SK-N-SH treated with all-trans-retinoic acid at 6 μM for 48 hours (cell line): Measurements from ENCODE around the gene SDC3.

Source experiments
- ARNTL ChIP-seq: fragments of 450-650 bp; formaldehyde crosslinking; IDR thresholded peaks from 2 replicates; pipeline ENCODE4 v1.5.0; 2020; ENCODE audit warnings: low read depth, mild to moderate bottlenecking, moderate library complexity, borderline replicate concordance
- CREB5 ChIP-seq: fragments of 250-450 bp; sonication (Bioruptor Pico); IDR thresholded peaks from 2 replicates; pipeline ENCODE4 v1.5.1; 2020; ENCODE audit warnings: low read depth, mild to moderate bottlenecking, moderate library complexity
- GLIS3 ChIP-seq: fragments of 250-450 bp; sonication (Bioruptor Pico); IDR thresholded peaks from 2 replicates; pipeline ENCODE4 v1.5.0; 2020; ENCODE audit warnings: mild to moderate bottlenecking, moderate library complexity
- ISL1 ChIP-seq: fragments of 250-450 bp; sonication (Bioruptor Pico); IDR thresholded peaks from 2 replicates; pipeline ENCODE4 v2.1.2; 2022; ENCODE audit warnings: mild to moderate bottlenecking, moderate library complexity
- PATZ1 ChIP-seq: fragments of 250-450 bp; sonication (Bioruptor Pico); IDR thresholded peaks from 2 replicates; pipeline ENCODE4 v1.8.0; 2020; ENCODE audit warnings: mild to moderate bottlenecking, moderate library complexity, borderline replicate concordance
- POU6F1 ChIP-seq: fragments of 250-450 bp; sonication (Bioruptor Pico); IDR thresholded peaks from 2 replicates; pipeline ENCODE4 v1.8.0; 2021; ENCODE audit warnings: low read depth, mild to moderate bottlenecking, moderate library complexity, borderline replicate concordance
- PPARA ChIP-seq: fragments of 250-450 bp; sonication (Bioruptor Pico); IDR thresholded peaks from 2 replicates; pipeline ENCODE4 v1.5.0; 2020; ENCODE audit warnings: mild to moderate bottlenecking, borderline replicate concordance
- RARB ChIP-seq: fragments of 250-450 bp; sonication (Bioruptor Pico); IDR thresholded peaks from 2 replicates; pipeline ENCODE4 v1.8.0; 2021; ENCODE audit warnings: mild to moderate bottlenecking, moderate library complexity
- SNAI2 ChIP-seq: fragments of 250-450 bp; sonication (Bioruptor Pico); IDR thresholded peaks from 2 replicates; pipeline ENCODE4 v1.5.0; 2020; ENCODE audit warnings: mild to moderate bottlenecking, moderate library complexity
- TCF4 ChIP-seq: fragments of 250-450 bp; sonication (Bioruptor Pico); IDR thresholded peaks from 2 replicates; pipeline ENCODE4 v1.8.0; 2021; ENCODE audit warnings: mild to moderate bottlenecking, moderate library complexity, borderline replicate concordance
- ZFP3 ChIP-seq: fragments of 250-450 bp; sonication (Bioruptor Pico); IDR thresholded peaks from 2 replicates; pipeline ENCODE4 v1.5.0; 2020; ENCODE audit warnings: mild to moderate bottlenecking, moderate library complexity

DNA sequence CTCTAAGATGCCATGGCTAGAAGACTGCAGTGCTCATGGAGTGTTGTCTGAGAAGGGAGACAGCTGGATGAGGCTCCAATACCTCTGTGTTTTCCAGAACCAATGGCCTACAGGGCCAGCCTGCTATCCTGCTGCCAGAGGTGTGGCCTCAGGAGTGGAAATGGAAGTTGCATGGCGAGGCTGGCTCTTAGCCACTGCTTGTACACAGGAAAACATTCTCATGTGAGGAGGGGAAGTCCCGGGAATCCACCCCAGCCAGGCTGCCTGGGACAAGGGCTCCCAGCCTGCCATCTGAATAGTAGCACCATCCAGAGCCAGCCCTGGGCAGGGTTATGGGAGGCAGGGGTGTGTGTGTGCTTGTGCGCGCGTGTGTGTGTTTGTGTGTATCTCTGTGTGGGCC, 56.5 kb downstream of the SDC3 start:
- TF ChIP-seq PATZ1 (CRISPR knock-in tag) (no peak), POU6F1 (no peak), ARNTL (CRISPR knock-in tag) (no peak), PPARA (CRISPR knock-in tag) (no peak), ZFP3 (no peak), CREB5 (CRISPR knock-in tag) (no peak), TCF4 (CRISPR knock-in tag) (no peak), GLIS3 (no peak), SNAI2 (CRISPR knock-in tag) (no peak), RARB (no peak), ISL1 (no peak)
